ENCODE results near the gene PPP2R1B.

DNA sequence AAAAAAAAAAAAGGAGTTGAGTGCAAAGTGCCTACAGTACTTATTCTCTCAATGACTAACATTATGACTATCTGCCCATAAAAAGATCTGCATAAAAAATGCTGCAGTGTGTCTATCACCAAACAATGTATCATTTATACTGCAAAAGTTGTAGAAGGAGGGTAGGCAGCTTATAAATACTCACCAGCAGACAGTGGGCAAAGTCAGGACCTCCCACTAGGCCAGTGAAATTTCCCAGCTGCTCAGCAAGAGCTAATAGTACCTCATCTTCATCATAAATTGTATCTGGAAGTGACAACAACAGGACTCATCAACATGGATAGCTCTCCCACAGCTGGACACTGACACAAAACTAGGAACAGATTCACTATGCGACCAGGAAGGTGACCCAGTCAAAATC is 1.6 kb downstream of the PPP2R1B start:
- TF ChIP-seq, protein P1, sequence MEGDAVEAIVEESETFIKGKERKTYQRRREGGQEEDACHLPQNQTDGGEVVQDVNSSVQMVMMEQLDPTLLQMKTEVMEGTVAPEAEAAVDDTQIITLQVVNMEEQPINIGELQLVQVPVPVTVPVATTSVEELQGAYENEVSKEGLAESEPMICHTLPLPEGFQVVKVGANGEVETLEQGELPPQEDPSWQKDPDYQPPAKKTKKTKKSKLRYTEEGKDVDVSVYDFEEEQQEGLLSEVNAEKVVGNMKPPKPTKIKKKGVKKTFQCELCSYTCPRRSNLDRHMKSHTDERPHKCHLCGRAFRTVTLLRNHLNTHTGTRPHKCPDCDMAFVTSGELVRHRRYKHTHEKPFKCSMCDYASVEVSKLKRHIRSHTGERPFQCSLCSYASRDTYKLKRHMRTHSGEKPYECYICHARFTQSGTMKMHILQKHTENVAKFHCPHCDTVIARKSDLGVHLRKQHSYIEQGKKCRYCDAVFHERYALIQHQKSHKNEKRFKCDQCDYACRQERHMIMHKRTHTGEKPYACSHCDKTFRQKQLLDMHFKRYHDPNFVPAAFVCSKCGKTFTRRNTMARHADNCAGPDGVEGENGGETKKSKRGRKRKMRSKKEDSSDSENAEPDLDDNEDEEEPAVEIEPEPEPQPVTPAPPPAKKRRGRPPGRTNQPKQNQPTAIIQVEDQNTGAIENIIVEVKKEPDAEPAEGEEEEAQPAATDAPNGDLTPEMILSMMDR (IDR thresholded peaks at IDR 0.05; ENCODE audit: low read depth, low read length, missing input control): no peak
- TF ChIP-seq NR2F2 (IDR thresholded peaks at IDR 0.05) (no peak), RAD21 (IDR thresholded peaks at IDR 0.05) (no peak)
- TF ChIP-seq, protein P2, sequence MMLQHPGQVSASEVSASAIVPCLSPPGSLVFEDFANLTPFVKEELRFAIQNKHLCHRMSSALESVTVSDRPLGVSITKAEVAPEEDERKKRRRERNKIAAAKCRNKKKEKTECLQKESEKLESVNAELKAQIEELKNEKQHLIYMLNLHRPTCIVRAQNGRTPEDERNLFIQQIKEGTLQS (IDR thresholded peaks at IDR 0.05): no peak

Measured in liver (tissue), 3 donors.